NCI-H774 (cell line): ENCODE measurements around the gene GRM7.
A peak's percentile ranks its signal among the peaks of the same experiment; 100 is the strongest.

Source experiments
- DNase-seq: peaks from one replicate; lab custom pipeline; 2025; lab: John Stamatoyannopoulos, UW

The GRM7 gene

DNA sequence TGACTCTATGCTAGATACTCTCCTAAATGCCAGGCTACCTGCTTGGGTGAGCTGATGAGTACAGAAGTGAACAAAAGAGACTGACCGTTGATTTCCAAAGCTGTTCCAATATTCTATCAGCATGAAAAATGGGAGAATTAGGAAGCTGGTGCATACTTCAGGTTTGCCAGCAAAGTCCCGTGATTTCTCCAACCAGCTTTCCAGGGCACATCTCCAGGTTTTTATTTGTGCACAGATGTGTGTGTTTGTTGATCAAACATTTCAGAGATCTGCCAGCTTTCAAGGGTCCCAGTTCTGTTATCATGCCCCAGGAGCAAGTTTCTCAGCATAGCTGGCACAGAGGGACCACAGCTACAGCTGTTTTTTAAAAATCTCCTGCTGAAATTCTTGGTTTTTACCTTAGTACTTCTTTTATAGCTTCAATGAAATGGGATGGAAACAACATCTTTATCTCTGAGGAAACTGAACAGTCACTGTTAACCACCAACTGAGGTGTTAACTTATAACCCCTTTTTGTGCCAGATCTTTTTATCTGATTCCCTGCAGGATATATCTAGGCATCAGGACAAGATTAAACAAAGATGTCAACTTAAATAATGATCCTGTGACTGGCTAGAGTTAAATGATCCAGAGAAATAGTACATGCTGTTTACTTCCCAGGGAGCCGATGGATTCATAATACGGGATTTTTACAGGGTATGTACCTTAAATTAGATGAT, 380.8 kb downstream of the GRM7 start:
- no peak for DNase-seq

DNA sequence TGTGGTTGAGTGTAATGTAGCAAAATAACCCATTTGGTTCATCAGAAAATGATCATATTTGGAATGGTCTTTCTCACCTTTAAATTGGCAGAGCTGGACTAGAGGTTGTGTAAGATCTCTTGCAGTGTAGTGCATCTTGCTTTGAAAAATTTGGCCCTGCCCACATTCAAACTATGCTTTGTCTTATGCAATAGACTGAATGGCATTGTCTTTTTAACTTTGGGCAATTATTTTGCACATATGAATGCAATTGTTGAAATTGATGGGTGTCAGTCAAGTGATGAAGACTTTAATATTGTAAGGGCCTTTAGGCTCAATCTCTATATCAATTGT, 381.4 kb downstream of the GRM7 start:
- no peak for DNase-seq

DNA sequence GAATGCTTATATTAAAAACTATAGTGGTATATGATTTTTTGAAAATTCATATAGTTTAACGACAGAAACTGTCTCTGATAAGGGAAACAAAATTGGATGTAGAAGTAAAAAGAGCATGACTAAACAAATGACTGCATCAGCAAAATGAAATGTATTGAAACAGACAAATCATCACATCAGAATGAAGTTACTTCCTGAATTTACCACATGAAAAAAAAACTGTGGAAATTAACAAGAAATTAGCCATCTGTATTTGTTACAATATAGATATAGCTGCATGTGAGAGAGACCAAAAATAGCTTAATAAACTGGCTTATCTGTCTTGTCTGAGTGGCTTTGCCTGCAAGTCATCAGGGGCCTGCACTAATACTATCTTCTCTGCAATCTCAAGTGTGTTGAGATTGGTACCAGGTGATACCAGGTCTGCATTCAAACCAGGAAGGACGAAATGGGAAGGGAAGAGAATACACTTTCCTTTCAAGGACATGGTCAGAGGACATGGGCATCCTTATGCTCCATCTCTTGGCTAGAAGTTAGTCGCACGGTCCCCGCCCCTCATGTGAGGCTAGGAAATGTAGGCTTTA, 388.7 kb downstream of the GRM7 start:
- DNase-seq, result no peak

DNA sequence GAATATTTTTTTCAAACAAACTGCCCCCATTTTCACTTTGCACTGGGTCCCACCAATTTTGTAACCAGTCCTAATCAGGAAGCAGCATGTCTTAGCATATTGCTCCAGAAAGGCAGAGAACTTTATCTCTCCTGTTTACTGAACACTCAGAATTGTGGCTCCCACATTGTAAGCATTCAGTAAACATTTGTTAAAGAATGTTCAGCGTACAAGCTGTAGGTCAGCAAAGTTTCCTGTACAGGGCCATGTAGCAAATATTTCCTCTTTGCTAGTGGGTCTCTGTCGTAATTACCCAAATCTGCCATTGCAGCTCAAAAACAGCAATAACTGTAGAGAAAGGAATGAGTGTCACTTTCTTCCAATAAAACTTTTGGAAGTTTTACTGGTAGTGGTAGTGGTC, 393.3 kb downstream of the GRM7 start:
- DNase-seq, result no peak

DNA sequence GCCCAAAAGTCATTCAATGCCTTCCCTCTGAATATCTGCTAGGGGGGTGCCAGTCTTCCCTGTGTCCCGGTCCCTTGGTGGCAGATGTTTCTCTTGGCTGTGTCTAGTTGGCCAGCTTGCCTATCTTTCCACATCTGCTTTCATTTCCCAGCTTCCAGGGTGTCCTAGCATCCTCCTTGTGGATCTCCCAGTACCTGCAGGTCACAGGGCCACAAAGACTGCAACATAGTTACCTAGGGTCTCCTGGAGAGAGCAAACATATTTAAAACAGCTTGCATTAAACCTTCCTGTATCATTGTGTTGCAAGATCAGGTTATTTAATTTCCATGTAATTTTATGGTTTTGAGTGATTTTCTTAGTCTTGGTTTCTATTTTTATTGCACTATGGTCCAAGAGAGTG, 400.1 kb downstream of the GRM7 start:
- DNase-seq, result no peak

DNA sequence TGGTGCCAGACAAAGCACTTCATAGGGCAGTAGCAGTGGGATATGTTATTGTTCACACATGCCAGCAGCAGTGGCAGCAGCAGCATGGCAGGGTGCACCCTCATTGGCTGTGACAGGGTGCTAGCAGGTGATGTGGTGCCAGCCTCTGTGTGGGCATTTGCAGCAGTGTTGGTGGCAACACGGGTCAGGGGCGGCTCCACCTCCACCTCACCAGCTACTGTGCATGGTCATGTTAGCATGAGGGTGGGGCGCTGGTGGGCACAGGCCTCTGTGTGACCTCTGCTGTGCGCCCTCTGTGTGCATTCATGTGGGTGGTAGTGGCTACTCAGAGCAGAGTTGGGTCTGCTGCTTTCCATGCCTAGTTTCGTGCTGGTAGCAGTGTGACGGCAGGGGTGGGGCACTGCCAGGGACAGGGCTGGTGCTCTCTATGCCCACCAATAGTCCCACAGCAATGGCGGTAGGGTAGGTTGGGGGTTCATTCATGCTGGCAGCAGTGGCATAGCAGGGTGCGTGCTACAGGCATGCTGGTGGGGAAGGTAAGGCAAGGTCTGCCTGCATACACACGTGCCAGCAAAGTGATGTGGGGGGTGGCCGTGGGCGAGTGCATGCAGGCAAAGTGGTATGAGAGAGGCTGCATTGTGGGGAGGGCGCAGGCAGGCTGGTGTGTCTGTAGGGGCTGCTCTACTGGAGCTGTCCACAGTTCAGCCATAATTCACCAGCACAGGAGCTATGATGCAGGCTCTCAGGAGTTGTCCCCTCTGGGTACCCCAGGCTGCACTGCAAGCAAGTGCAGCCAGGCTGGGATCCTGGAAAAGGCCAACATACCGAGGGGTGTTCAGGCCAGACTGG, 402.7 kb downstream of the GRM7 start:
- DNase-seq, result no peak

DNA sequence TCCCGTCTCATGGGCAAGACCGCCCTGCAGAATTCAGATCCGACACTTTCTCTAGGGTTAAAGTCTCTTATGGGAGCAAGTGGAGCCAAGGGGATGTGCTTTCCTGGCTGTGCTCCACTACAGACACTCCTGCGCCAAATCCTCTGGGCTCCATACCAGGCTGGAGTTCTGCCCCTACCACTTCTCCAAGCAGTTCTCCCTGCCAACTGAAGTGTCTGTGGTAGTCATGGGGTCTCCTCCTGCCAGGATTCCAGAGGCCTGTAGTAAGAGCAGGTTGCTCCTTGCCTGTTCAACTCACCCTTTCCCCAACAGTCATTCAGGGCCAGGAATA, 403.2 kb downstream of the GRM7 start:
- DNase-seq, result no peak

DNA sequence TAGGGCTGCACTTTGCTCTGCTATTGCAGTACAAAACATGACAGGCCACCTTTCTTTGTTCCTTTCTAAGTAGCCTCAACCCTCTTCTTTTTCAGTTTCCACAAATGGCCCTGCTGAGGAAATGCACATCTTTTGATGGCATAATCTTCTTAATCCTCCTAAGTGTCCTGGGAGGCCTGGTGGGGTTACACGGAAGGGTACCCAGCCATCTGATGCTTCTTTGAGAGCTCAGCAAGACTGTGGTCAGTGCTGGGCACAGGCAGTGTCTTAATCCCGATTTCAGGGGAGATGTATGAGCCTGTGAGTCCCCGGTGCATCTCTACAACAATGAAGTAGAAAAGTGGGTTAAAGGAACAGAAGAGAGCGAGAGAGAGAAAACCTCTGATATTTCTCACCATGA, 404.8 kb downstream of the GRM7 start:
- no peak for DNase-seq

DNA sequence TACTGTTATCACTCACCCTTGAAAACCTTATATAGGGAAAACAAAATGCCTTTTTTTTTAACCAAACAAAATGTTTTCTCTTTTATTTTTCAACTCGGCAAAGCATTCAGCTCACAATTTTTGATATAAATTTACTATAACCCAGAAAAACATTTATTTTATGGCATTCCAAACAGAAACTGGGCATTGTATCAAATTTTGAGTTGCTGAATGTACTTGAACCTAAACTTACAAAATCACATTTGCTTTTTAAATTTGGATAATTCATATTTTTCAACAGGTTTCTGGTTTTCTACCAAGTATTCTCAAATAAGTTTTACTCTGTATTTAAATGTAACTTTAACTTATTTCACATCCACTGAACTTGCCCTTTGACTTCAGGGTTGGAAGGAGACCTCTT, 405.6 kb downstream of the GRM7 start:
- DNase-seq, result no peak

DNA sequence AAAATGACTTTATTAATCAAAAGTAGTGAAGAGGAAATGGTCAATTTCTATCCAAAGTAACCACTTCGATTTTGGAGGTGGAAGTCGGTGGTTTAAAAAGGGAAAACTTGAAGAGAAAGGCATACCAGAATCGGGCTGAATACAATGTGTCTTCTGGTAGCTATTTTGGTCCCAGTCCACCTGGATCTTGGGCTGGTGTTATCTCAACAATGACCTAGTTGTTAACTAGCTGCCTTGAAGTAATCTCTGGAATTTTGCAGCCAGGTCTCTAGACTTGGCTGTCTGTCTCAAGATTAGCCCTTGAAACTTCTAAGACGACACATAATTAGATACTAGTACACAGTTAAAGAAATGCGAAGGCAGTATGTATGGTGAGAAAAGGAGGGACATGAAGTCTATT, 409.8 kb downstream of the GRM7 start:
- DNase-seq, result no peak

DNA sequence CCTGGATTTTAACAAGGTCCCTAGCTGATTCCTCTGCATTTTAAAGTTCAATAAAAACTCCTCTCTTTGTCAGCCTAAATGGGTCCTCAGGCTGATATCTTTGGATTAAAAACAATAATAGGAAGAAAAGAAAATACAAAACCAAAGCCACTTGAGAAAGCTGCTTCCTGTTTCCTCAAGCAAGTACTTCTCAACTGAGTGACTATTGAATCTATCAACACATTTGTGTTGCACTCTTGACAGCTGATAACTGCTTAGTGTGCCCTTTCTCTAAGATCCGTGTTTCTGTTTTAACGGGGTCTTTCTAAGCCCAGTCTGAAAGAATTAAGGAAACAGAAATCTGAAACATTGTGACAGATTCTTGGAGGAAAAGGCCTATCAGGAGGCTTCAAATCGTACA, 410.7 kb downstream of the GRM7 start:
- no peak for DNase-seq

DNA sequence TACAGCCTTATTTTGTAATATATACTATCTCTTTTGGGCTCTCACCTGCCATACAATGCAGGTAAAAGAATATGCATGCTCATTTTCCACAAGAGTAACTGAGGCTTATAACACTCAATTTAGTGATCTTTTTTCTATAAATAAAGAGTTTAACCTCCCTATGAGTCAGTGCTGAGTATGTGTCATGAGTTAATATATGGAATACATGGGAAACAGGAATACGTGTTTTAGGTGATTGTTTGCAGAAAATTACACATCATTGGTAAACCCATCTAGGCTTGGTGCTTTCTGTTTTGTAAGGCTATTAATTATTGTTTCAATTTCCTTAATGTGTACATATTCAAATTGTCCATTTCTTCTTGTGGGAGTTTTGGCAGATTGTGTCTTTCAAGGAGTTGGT, 411.3 kb downstream of the GRM7 start:
- DNase-seq, result no peak

DNA sequence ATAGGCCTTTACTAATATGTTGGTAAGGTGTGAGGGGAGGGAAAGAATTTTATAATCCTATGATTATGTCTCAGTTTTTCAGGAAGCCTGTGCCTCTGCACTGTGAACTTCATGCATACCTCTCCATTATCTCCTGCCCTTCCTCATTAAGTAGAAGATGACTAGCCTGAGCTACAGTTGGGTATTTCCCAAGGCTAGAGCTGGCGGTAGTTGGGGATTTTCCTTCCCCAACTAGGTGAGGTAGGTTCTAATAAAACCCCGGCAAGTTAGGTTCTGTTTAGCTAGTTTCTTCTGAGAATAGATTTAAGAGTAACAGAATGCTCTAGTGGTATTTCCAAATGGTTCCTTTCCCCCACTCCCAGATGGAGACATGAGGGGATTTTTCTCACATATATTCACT, 414.5 kb downstream of the GRM7 start:
- DNase-seq, result no peak

DNA sequence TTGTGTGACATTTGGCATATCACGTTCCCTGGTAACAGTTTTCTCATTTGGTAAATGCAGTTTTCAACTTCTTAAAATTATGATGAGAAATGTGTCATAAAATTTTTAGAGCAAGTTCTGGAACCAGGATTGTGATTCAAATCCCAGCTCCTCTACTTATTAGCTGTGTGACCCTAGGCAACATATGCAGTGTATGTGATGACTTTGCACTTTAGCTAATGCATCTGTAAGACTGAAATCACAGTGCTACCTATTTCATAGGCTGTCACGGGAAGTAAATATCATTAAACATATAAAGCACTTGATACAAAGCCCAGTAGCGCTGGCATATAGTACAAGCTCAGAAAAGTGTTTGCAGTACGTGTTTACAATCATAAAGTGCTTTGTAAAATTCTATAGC, 419.4 kb downstream of the GRM7 start:
- peak; percentile 30 for DNase-seq

DNA sequence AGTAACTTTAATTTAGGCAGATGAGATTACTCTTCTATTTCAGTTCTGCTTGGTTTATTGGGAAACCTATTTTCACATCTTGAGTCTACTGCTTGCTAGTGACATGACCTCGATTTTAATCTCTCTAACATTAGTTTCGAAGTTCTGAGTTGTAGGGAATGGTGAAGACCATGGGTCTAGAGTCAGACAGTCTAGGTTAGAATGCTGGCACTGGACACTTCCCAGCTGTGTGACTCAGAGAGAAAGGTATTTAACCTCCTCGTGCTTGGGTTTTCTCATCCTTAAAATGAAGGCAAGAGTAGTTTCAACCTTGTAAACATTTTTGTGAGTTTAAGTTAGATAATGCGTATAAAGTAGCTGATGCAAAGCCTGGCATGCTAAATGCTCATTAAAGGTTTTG, 422.1 kb downstream of the GRM7 start:
- DNase-seq, result no peak

DNA sequence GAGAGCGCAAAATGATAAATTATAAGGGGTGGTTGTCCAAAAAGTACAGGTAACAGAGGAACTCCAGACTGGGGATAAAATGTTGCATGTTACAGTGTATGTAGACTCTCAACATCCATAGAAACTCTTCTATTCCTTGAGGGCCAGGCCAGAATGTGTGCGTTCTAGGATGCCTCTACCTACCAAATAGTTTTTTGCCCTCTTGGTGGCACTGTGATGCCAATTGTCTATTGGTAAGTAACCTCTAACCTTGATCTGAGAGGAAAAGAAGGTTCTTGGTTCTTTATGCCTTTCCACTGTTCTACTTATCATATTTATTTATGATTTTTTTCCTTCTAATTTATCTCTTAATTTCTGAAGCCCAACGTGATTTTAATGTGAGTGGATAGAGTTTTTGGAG, 424.6 kb downstream of the GRM7 start:
- DNase-seq, result no peak

DNA sequence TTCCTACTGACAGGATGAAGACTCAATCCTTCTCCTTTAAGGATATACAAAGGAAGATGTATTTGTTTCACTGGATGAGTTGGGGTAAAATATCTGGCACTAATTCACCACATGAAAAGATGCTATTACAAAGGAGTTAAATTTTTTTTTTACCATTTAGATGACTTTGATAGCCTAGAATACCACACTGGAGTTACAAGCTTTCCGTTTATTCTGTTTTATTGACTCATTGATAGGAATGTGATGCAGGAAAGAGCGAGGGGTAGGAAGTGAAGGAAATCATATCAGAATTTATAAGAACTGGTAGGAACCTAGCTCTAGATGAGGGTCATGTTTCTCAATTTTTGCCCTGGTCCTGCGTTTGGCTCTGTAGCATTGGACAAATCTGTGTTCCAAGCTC, 427.2 kb downstream of the GRM7 start:
- DNase-seq, result no peak

DNA sequence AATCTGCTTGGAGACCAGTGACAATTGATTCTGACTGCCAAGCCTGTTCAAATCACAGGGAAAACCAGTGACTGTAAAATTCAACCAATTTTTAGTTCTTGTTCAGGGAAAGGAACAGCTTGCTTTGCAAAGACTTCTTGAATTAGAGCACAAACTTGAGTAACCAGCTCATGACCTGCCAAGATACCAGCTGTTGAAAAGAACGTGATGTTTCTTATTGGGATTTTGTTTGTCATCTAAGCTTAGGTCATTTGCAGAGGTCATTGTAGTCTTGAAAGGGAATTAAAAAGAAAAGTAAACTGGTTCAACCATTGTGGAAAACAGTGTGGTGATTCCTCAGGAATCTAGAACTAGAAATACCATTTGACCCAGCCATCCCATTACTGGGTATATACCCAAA, 428.2 kb downstream of the GRM7 start:
- no peak for DNase-seq

DNA sequence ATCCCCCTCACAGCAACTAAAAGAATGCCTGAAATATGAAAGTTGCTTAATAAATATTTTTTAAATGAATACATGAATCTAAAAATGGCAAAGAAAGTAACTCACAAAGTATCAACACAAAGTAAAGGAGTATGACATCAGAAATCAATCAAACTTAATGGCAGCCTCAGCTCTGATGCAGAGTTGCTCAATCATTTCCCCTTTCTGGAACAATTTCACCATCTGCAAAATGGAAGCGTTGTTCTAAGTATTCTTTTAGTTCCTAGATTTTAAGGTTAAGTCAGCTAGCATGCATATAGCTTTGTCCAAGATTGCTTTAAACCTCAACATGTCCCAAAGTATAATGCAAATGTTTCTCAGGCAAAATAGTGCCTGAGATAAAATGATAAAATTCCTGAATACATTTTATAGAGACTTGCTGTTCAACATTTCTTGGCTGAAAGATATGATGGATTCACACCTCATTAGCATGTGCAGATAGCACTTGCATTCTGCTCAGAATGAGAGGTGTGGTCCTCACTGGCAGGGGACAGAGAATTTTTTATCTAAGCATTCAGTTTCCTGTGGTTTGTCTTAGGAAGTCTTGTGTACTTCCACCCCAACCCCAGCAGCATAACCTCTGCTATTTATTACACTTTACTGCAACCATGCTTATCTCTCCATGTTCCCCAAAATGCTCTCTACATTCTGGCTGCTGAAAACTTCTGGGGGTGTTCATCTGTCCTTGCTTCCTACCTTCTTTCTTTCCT, 429.3 kb downstream of the GRM7 start:
- no peak for DNase-seq

DNA sequence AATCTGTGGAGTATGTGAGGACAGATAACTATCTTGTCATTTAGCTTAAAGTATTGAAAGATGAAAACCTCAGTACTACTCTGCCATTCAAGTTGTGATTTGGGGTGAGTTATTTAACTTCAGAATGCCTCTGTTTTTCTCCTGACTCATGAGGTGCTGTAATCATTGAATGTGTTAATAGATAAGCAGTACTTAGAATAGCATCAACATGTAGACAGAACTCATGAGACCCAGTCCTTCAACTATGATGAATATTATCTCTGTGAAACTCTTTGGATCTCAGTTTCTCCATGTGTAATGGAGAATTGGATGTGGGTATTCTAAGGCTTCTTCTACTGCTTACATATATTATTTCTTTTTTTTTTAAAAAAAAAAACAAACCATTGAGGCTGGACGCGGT, 431.4 kb downstream of the GRM7 start:
- no peak for DNase-seq

DNA sequence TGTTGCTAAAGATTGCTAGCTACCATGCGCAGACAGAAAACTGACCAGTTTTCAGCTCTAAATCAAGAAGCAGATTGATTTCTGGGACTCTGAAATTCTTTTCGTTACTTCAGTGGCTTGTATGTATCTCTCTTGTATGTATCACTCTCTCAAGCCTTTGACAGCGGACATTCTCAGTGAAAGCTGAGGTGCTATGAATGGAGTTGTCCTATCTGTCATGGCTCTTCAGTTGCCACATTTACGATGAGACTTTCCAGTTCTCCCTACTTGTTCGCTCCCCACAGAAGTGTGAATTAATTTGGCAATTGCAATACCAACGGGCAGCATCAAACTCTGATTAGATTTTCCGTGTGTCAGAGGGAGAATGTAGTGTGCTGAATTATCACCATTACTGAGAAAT, 432.4 kb downstream of the GRM7 start:
- DNase-seq, result no peak

DNA sequence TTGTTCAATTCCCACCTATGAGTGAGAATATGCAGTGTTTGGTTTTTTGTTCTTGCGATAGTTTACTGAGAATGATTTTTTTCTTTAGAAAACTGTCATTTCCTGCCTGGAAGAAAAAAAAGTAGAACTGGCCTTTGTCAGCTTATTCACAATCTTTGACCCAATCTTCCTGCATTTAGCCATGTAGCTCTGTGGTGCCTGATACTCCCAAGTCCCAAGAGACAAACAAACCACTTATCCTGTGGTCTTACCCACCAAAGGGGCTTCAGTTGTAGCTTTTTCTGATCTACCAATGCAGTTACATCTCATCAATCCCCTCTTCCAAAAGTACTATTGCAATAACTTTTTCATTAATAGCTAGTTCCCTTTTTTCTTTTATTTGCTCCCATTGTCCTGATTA, 444.6 kb downstream of the GRM7 start:
- DNase-seq, result no peak

DNA sequence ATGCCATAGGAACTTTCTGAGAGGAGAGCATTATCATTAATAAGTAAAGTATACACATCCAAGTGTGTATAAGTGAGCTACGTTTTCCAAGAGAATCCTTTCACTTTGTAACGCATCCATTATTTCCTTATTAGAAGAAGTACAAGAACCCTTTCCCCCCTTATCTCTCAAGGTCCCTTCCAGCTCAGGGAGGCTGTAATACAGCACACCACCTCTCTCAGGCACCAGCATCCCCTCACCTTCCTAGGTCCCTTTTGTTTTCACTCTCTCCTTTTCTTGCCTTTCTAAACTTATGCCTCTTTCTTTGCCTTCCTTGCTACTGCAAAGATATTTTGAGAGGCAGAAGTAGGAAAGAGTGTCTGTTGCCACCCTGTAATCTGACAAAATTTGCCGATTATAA, 446.0 kb downstream of the GRM7 start:
- no peak for DNase-seq
